Kidney (tissue), 19 donors: Measurements from ENCODE around the gene FOXD4. TPM values are rescaled to one million over a fixed set of nuclear protein-coding genes. Genes with fewer than 3 reads are reported as not detected.
A peak's percentile ranks its signal among the peaks of the same experiment; 100 is the strongest.
"Not testable (repeated sequence)": the region's sequence is repeated elsewhere in the genome, so short reads cannot be mapped to it uniquely, and the experiment has no call there.

Experiments
- DNase-seq, 5 donors: peaks; one replicate each; pipeline ENCODE4 v3.0.0-alpha.2; 2013 to 2020
- FAIRE-seq: peaks from 2 replicates; lab custom pipeline; 2012; peaks lifted over from hg19 to GRCh38; lab: Jason Lieb, UNC
- H3K27ac ChIP-seq, 2 donors: one replicate each; pipeline ENCODE4 v1.7.0; 2013; ENCODE audit warnings: low read depth in 2 of 2, low read length in 2 of 2, inconsistent platforms in 1 of 2
- H3K27me3 ChIP-seq: one replicate; pipeline ENCODE4 v1.7.1; 2013; ENCODE audit warnings: low read length, inconsistent platforms; ENCODE audit not compliant: control insufficient read depth, insufficient read depth
- H3K36me3 ChIP-seq, 3 donors: one replicate each; pipeline versions ENCODE4 v1.7.0 to v1.7.1; 2013; ENCODE audit warnings: low read length in 3 of 3, control low read depth in 1 of 3, inconsistent platforms in 1 of 3; ENCODE audit not compliant: insufficient read depth in 3 of 3, control insufficient read depth in 2 of 3
- H3K4me1 ChIP-seq, 3 donors: one replicate each; pipeline versions ENCODE4 v1.7.0 to v1.7.1; 2013; ENCODE audit warnings: low read length in 3 of 3, inconsistent platforms in 1 of 3, low read depth in 1 of 3; ENCODE audit not compliant: control insufficient read depth in 2 of 3, insufficient read depth in 2 of 3
- H3K4me3 ChIP-seq, 3 donors: one replicate each; pipeline versions ENCODE4 v1.7.0 to v1.8.1; 2013; ENCODE audit warnings: low read length in 3 of 3, control low read depth in 1 of 3, inconsistent platforms in 1 of 3
- H3K9ac ChIP-seq, 3 donors: one replicate each; pipeline versions ENCODE4 v1.7.0 to v1.7.1; 2013; ENCODE audit warnings: low read length in 3 of 3, control low read depth in 1 of 3, inconsistent platforms in 1 of 3
- H3K9me3 ChIP-seq, 3 donors: one replicate each; pipeline versions ENCODE4 v1.7.0 to v1.7.1; 2013; ENCODE audit warnings: low read length in 3 of 3, control low read depth in 1 of 3, inconsistent platforms in 1 of 3; ENCODE audit not compliant: control insufficient read depth in 2 of 3, insufficient read depth in 1 of 3
- intact Hi-C: fragments of 100-400 bp; cut with DNase I; formaldehyde crosslinking; loops from one replicate; pipeline ENCODE4 v1.11.1; 2022
- long read RNA-seq, 10 donors: library from polyadenylated mRNA in 1 of 10; unstranded in 1 of 10; transcript quantifications; one replicate each; pipeline ENCODE4 v2.0.0 and lab custom pipeline, GENCODE V29; 2021 to 2026
- polyA plus RNA-seq: library from polyadenylated mRNA; stranded (reverse); fragments of 350-450 nt; fragmentation: Illumina TruSeq; extraction: RNeasy Lipid Tissue Mini Kit (QIAGEN cat#74804); gene quantifications from one replicate; pipeline ENCODE4 v1.2.3, GENCODE V29; 2014; ENCODE audit warnings: low read depth, low replicate concordance; ENCODE audit not compliant: insufficient read depth
- total RNA-seq: library from RNA; stranded (reverse); fragmentation: NEBNext Ultra II Directional; extraction: Animal tissue kit (Norgen Biotek cat#: 25700); gene quantifications from one replicate; pipeline ENCODE4 v1.2.1, GENCODE V29; 2021
- donor health status: control.
- donor health status: control.
- donor health status: DM: yes; HTN: yes; CAD: no.
- donor health status: Normal renal cell carcinoma (clear cell type).

Gene FOXD4
- total RNA-seq (0.60 TPM), polyA plus RNA-seq (0.43 TPM)
- long read RNA-seq, donor 1, result 0 reads
- long read RNA-seq, donor 2, partial matches to known transcripts, result 0 of 1 reads
- long read RNA-seq, donor 2, other reads (novel, unspliced or antisense), result 0 of 1 reads
- long read RNA-seq, donor 3, result 0 reads
- long read RNA-seq, donor 4, result 0 reads
- long read RNA-seq, donor 5, result 0 reads
- long read RNA-seq, donor 6, result 0 reads
- long read RNA-seq, donor 7, partial matches to known transcripts, result 0 of 1 reads
- long read RNA-seq, donor 7, other reads (novel, unspliced or antisense), result 0 of 1 reads
- long read RNA-seq, donor 8, partial matches to known transcripts, result 0 of 1 reads
- long read RNA-seq, donor 8, other reads (novel, unspliced or antisense), result 0 of 1 reads
- long read RNA-seq, donor 9, partial matches to known transcripts, result 0 of 1 reads
- long read RNA-seq, donor 9, other reads (novel, unspliced or antisense), result 0 of 1 reads
- long read RNA-seq, donor 10, partial matches to known transcripts, result 0 of 2 reads
- long read RNA-seq, donor 10, other reads (novel, unspliced or antisense), result 0 of 2 reads

GRCh38 chr9:117995-118467, at the start of gene FOXD4:
FOXD4 (minus strand) TSS chr9:118417; CDS start chr9:118119, 298 bp downstream.
- H3K27ac ChIP-seq, H3K9ac ChIP-seq, intact Hi-C loops, H3K4me3 ChIP-seq, H3K4me1 ChIP-seq, H3K9me3 ChIP-seq, H3K36me3 ChIP-seq, FAIRE-seq: not testable (repeated sequence)
- peak in 1 of 5 donors; percentile 5 for DNase-seq
- H3K27me3 ChIP-seq, result peaks cover 12% of the 10 kb centered on the region

GRCh38 chr9:159871-160270, 41.7 kb upstream of the FOXD4 start:
- H3K9me3 ChIP-seq, H3K4me3 ChIP-seq, DNase-seq, intact Hi-C loops, FAIRE-seq, H3K27me3 ChIP-seq, H3K4me1 ChIP-seq, H3K9ac ChIP-seq, H3K27ac ChIP-seq, H3K36me3 ChIP-seq: not testable (repeated sequence)

DNA sequence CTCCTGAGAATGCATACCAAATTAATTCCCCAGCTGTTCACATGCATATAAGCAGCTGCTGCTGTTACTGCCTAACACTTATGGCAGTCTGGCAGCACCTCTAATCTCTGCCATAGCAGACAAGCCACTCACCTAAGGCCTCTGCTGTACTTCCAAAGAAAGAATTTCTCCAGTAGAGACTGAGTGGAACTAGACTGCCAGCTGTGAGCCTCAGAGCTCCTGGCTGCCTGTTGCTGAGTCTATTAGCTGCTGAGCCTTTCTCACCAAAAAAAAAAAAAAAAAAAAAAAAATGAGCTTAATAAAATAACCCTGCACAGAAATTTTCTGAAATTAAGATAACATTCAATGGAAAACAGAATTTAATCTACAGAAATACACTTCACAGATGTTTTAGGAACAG, 33.0 kb upstream of the FOXD4 start:
- DNase-seq, H3K36me3 ChIP-seq, H3K4me1 ChIP-seq, H3K4me3 ChIP-seq, intact Hi-C loops, H3K27me3 ChIP-seq, H3K27ac ChIP-seq, FAIRE-seq, H3K9ac ChIP-seq, H3K9me3 ChIP-seq: not testable (repeated sequence)

- H3K4me1 ChIP-seq, H3K9ac ChIP-seq, FAIRE-seq, H3K4me3 ChIP-seq, H3K27ac ChIP-seq, intact Hi-C loops, H3K27me3 ChIP-seq, H3K9me3 ChIP-seq, H3K36me3 ChIP-seq: not testable (repeated sequence)
- peak in 1 of 5 donors; percentile 44 for DNase-seq
Measured at GRCh38 chr9:139880-140279, 21.7 kb upstream of the FOXD4 start.

DNA sequence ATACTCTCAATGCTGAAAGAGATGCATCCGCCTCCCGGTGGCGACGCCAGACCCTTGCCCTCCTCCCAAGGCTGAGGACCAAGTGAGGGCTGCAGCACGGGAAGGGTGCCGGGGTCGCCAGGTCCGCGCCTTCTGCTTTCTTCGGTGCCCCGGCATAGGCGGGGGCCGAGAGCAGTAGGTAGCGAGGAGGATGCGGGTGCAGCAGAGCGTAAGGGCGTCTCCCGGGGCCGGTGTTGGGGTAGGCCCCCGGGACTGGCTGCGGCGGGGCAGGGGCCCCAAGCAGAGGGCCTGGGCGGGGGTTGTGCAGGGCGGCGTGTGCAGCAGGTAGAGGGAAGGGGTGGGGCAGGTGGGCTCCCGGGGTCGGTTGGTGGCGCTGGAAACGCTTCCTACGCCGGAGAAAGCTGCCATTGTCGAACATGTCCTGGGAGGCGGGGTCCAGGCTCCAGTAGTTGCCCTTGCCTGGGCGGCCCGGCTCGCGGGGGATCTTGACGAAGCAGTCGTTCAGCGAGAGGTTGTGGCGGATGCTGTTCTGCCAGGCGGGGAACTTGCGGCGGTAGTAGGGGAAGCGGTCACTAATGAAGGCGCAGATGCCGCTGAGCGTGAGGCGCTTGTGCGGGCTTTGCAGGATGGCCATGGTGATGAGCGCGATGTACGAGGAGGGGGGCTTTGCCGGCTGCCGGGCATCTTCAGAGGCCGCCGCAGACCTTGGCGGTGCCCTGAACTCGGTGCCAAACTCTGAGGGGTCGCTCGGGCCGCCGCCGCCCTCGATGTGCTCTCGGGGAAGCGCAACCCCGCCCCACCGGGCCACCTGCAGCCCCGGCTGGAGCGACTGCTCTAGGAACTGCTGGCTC, 848 bp downstream of the FOXD4 start:
- H3K4me1 ChIP-seq, H3K27ac ChIP-seq, intact Hi-C loops, H3K9me3 ChIP-seq, H3K4me3 ChIP-seq, FAIRE-seq, H3K36me3 ChIP-seq, H3K9ac ChIP-seq: not testable (repeated sequence)
- H3K27me3 ChIP-seq, result peaks cover 18% of the 10 kb centered on the region
- peak in 3 of 5 donors; percentile 21 to 78 (median 40) for DNase-seq

DNA sequence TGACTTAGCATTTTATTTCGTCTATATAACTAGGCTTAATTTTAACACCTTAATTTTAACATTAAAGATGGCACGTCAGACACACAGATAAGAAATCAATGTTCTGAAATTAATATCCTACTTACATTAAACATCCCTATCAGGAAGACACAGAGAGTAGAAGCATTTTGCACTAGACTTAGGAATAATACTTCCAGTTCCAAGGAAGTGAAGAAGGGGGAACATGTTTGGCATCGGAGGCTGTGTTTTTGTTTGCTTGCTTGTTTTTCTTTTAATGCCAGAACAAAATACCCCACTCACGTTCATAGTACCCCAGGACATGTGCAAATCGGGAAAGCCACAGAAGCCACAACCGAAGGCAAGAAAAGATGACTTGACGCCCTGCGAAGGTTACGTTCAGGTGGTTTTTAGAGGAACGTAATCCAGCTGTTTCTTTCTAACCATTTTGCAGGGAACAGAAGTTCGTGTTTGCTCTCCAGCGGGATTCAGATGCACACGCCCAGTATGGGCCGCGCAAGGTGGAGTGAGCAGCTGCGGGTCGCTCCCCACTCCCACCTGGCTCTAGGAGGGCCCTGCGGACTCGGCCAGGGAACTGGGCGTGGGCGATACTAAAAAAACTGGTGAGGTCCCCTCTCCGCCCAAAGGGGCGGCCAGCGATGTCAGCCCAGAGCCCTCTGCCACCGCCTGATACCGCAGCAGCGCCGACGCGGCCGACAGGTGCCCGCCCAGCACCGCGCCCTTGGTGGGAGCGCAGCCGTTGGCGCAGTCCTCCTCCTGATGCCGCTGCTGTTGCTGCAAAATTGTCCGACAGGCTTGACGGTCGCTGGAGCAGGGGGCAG, 1.8 kb downstream of the FOXD4 start:
- H3K4me1 ChIP-seq, H3K36me3 ChIP-seq, H3K9ac ChIP-seq, H3K9me3 ChIP-seq, FAIRE-seq, H3K4me3 ChIP-seq, intact Hi-C loops, H3K27ac ChIP-seq: not testable (repeated sequence)
- peaks cover 20% of the 10 kb centered on the region for H3K27me3 ChIP-seq
- peak in 2 of 5 donors; percentile 13 to 63 for DNase-seq

- DNase-seq, H3K36me3 ChIP-seq, H3K9me3 ChIP-seq, H3K4me3 ChIP-seq, FAIRE-seq, H3K9ac ChIP-seq, H3K4me1 ChIP-seq, H3K27ac ChIP-seq, intact Hi-C loops: not testable (repeated sequence)
- H3K27me3 ChIP-seq, result peaks cover 20% of the 10 kb centered on the region
Measured at GRCh38 chr9:115118-115451, 3.1 kb downstream of the FOXD4 start.
